ENCODE results near the gene RNASE8.
A peak's percentile ranks its signal among the peaks of the same experiment; 100 is the strongest.

Gene RNASE8

DNA sequence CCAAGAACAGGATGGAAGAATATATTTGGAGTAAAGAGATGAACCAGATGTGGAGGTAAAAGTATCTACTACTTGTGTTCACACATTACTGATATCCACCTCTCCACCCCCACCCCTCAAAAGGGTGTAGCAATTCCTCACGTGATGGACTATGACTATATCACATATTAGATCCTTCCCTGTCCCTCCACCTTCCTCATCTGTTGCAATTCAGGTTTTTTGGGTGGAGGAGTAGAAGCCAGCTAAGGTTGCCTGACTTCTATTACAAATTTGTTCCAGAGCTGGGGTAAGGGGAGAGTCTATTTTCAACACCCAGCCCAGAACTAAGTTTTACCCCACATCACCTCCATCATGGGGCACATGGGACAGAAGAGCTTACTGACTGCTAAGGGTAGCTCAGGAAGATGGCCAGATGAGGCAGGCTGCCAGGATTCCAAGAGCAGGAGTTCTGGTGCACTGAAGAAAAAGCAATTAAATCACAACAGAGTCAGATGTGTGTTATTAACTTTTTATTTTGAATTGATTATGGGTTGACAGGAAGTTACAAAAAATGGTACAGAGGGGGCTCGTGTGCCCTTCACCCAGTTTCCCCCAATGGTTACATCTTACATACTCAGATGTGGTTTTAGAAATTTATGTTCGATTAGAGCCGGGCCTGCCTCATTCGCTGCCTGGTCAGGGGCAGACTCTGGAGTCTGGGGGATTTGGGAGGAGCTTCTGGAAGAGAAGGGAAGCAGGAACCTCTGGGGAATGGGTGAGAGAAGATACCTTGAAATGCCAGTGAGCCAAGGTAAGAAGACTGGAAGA, 25.1 kb upstream of the RNASE8 start:
- TF ChIP-seq, protein P1, sequence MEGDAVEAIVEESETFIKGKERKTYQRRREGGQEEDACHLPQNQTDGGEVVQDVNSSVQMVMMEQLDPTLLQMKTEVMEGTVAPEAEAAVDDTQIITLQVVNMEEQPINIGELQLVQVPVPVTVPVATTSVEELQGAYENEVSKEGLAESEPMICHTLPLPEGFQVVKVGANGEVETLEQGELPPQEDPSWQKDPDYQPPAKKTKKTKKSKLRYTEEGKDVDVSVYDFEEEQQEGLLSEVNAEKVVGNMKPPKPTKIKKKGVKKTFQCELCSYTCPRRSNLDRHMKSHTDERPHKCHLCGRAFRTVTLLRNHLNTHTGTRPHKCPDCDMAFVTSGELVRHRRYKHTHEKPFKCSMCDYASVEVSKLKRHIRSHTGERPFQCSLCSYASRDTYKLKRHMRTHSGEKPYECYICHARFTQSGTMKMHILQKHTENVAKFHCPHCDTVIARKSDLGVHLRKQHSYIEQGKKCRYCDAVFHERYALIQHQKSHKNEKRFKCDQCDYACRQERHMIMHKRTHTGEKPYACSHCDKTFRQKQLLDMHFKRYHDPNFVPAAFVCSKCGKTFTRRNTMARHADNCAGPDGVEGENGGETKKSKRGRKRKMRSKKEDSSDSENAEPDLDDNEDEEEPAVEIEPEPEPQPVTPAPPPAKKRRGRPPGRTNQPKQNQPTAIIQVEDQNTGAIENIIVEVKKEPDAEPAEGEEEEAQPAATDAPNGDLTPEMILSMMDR (conservative IDR thresholded peaks at IDR 0.05; ENCODE audit: low read depth, low read length), result no peak
- no peak for DNase-seq (ENCODE audit: low read depth)
- H3K4me3 ChIP-seq (ENCODE audit: low read depth, low read length), result no peak overlapping the region

DNA sequence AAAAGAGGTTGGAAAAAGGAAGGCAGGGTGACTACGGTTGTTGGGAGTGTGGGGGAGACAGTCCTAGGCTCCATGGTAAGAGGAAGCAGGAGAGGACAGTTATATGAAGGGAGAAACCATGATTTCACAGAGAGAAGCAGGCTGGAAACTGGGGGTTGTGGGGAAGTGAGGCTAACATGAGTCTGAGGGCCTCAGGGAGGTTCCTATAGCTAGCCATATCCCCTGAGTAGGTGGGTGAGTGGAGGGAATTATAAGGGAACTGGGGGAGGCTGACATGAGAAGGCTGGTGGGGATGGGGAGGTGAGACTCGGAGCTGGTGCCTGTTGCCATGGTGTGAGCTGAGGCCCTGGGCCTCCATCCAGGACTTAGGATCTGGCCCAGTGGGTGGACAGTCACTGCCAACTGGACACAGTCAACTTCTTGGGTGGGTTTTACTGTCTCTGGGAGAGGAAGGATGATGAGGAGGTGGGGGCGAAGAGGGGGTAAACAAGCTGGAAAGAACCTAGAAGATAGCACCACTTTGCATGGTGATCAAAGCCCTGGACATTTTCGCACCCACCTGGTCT, 24.4 kb upstream of the RNASE8 start:
- TF ChIP-seq, protein P1 (conservative IDR thresholded peaks at IDR 0.05; ENCODE audit: low read depth, low read length), result no peak
- H3K4me3 ChIP-seq (ENCODE audit: low read depth, low read length), result no peak overlapping the region
- DNase-seq (ENCODE audit: low read depth), result no peak

DNA sequence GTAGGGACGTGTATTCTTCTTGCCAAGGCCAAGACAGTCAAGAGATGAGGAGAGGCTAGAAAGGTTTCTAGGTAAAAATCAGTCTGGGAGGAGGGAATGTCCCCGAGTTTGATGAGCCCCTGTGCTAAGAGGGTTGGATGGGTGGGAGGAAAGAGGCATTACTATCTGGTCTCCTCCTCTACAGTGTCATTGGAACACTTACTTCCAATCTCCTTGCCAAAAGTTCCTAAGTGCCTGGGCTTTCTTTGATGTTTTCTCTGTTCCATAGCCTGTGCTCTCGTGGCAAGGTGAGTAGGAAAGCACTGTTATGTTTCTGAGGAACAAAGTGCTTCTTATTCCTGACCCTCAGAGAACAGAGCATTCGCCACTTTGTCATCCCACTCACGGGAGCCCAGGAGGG, 22.9 kb upstream of the RNASE8 start, which contains the start of gene RNASE13:
Gene RNASE13, minus strand, starts transcription at position 101 of the 400 bp plus-strand sequence. CDS start 519 bp downstream, outside the sequence.
- TF ChIP-seq, protein P1 (conservative IDR thresholded peaks at IDR 0.05; ENCODE audit: low read depth, low read length), result no peak

DNA sequence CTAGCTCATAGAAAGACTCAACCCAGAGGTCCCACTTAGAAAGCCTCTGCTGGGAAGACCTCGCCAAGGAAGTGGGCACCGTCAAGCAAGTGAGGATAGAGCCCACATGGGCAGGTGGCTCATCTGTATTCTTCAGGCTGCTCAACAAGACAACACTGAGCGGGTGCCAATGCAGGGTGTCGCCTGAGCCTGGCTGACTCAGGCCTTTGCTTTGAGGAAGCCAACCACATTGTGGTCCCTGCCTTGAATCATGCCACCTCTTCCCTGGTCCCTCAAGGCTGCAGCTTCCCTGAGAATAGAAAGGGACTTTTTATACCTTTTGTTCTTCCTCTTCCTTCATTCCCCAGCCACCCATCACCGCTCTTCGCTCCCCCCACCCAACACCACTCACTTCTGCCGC, 20.9 kb upstream of the RNASE8 start:
- TF ChIP-seq, protein P1 (conservative IDR thresholded peaks at IDR 0.05; ENCODE audit: low read depth, low read length), result no peak
- H3K4me3 ChIP-seq (ENCODE audit: low read depth, low read length), result no peak overlapping the region
- no peak for DNase-seq (ENCODE audit: low read depth)

More for the DNA sequence above, 22.9 kb upstream of the RNASE8 start, which contains the start of gene RNASE13:
- no peak within 1 kb of the TSS for H3K4me3 ChIP-seq (ENCODE audit: low read depth, low read length)
- DNase-seq (ENCODE audit: low read depth), result no peak

DNA sequence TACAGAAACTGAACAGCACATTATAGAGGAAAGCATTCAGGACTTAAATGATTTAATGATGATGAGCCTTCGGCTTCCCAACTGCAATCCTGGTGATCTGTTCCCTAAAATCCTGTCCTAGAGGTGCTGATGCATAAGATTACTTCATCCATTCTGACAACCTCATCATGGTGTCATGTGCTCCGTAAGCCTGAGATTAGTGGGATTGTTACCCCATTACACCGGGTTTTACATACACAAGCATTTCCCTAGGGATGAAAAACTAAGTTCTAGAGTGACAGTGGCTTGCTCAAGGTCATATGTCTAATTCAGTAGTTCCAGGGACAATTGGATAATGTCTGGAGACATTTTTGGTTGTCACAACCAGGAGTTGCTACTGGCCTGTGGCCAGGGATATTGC, 20.5 kb upstream of the RNASE8 start:
- TF ChIP-seq, protein P1 (conservative IDR thresholded peaks at IDR 0.05; ENCODE audit: low read depth, low read length), result no peak
- no peak overlapping the region for H3K4me3 ChIP-seq (ENCODE audit: low read depth, low read length)
- DNase-seq (ENCODE audit: low read depth), result no peak

DNA sequence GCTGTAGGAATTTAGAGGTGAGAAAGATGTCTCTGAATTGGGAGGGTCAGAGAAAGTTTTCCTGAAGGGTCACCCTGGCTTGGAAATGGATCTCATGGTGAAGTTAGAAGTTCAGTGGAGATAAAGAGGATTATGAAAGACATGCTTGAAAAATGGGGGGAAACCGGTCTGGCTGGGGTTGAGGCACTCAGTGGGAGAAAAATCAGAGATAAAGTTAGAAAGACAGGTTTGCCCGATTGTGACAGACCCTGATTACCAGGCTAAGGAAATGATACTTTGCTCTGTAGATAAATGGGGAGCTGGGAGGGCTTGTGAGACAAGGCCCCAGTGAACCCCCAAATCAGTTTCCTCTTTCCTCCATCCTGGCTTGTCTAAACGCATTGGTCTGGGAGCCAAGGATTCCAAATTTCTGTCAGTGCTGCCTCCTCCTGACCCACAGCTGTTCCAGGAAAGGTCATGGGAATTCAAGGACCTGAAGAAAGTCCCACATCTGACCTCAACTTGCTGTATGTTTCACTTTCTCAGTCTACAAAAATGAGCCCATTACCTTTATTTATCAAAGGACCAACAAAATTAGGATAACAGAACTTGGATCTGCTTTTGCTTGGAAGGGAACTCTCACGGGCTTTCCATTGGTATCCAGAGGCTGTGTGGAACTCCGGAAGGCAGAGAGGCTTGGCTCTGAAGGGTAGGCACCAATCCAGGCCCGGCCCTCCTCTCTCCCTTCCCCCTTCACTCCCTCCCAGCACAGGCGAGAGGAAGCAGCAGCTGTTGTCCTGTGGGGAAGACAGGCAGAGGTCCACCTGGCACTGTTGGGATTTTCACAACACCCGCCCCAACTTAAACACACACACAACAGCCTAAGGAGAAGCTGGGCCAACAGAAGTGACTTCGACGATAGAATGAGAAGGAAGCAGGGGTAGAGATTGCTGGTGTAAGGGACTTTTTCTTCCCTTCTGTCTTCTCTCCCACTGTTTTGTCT, 18.9 kb upstream of the RNASE8 start:
- TF ChIP-seq, protein P1 (conservative IDR thresholded peaks at IDR 0.05; ENCODE audit: low read depth, low read length), result no peak
- no peak overlapping the region for H3K4me3 ChIP-seq (ENCODE audit: low read depth, low read length)
- DNase-seq (ENCODE audit: low read depth), result peak; percentile 68
